GM21619 (cell line): Measurements from ENCODE around the gene TACC2.

Experiments used
- ATAC-seq: cut with Tn5 transposase; IDR thresholded peaks from one replicate; pipeline ENCODE4 v1.9.1; 2021; ENCODE audit not compliant: unreplicated experiment

Gene TACC2

GRCh38 chr10:122142641-122143237, 153.8 kb downstream of the TACC2 start:
- ATAC-seq = no peak

- ATAC-seq = no peak
These were observed 154.4 kb downstream of the TACC2 start for GRCh38 chr10:122143238-122143841.

- ATAC-seq = no peak
These were observed 155.2 kb downstream of the TACC2 start for GRCh38 chr10:122144199-122144598.

- no peak for ATAC-seq
These were observed 156.2 kb downstream of the TACC2 start for GRCh38 chr10:122145113-122145512.

GRCh38 chr10:122147663-122148062, 158.7 kb downstream of the TACC2 start:
- no peak for ATAC-seq

- no peak for ATAC-seq
These were observed 160.1 kb downstream of the TACC2 start for GRCh38 chr10:122148876-122149560.

- no peak for ATAC-seq
These were observed 160.9 kb downstream of the TACC2 start for GRCh38 chr10:122149561-122150505.

GRCh38 chr10:122151121-122151694, 162.2 kb downstream of the TACC2 start:
- ATAC-seq = no peak

- ATAC-seq = no peak
These were observed 163.6 kb downstream of the TACC2 start for GRCh38 chr10:122152544-122152943.

- ATAC-seq = no peak
These were observed 165.1 kb downstream of the TACC2 start for GRCh38 chr10:122154031-122154544.

- no peak for ATAC-seq
These were observed 165.8 kb downstream of the TACC2 start for GRCh38 chr10:122154545-122155366.

GRCh38 chr10:122157451-122157850, 168.5 kb downstream of the TACC2 start:
- no peak for ATAC-seq

GRCh38 chr10:122158362-122158761, 169.4 kb downstream of the TACC2 start:
- no peak for ATAC-seq

GRCh38 chr10:122159141-122159970, 170.4 kb downstream of the TACC2 start:
- ATAC-seq = no peak

GRCh38 chr10:122161795-122162194, 172.8 kb downstream of the TACC2 start:
- ATAC-seq = no peak

- no peak for ATAC-seq
These were observed 173.8 kb downstream of the TACC2 start for GRCh38 chr10:122162671-122163173.

GRCh38 chr10:122163174-122164022, 174.4 kb downstream of the TACC2 start:
- no peak for ATAC-seq
